Mammary epithelial cell (primary cell): Measurements from ENCODE around the gene TROAP.

ENCODE experiments used
- EZH2 ChIP-seq: IDR thresholded peaks from 2 replicates; pipeline ENCODE4 v1.6.1; 2012; ENCODE audit warnings: low read length, inconsistent platforms, borderline replicate concordance
- TF ChIP-seq, protein P1 (sequence below), 2 donors: IDR thresholded peaks in 1 of 2; conservative IDR thresholded peaks in 1 of 2; 2 replicates each; pipeline ENCODE4 v1.5.1; 2011 to 2012; ENCODE audit warnings: inconsistent platforms in 2 of 2, low read length in 2 of 2, mild to moderate bottlenecking in 2 of 2, control low read depth in 1 of 2, low read depth in 1 of 2; ENCODE audit not compliant: insufficient read depth in 1 of 2; ENCODE audit errors: extremely low read depth in 1 of 2

DNA sequence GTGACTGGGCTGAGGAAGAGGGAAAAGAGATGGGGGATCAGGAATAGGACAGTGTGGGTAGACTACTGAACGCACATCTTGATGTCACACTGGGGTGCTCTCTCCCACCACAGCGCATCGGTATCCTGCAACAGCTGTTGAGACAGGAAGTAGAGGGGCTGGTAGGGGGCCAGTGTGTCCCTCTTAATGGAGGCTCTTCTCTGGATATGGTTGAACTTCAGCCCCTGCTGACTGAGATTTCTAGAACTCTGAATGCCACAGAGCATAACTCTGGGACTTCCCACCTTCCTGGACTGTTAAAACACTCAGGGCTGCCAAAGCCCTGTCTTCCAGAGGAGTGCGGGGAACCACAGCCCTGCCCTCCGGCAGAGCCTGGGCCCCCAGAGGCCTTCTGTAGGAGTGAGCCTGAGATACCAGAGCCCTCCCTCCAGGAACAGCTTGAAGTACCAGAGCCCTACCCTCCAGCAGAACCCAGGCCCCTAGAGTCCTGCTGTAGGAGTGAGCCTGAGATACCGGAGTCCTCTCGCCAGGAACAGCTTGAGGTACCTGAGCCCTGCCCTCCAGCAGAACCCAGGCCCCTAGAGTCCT, 7.1 kb downstream of the TROAP start:
- TF ChIP-seq, protein P1, sequence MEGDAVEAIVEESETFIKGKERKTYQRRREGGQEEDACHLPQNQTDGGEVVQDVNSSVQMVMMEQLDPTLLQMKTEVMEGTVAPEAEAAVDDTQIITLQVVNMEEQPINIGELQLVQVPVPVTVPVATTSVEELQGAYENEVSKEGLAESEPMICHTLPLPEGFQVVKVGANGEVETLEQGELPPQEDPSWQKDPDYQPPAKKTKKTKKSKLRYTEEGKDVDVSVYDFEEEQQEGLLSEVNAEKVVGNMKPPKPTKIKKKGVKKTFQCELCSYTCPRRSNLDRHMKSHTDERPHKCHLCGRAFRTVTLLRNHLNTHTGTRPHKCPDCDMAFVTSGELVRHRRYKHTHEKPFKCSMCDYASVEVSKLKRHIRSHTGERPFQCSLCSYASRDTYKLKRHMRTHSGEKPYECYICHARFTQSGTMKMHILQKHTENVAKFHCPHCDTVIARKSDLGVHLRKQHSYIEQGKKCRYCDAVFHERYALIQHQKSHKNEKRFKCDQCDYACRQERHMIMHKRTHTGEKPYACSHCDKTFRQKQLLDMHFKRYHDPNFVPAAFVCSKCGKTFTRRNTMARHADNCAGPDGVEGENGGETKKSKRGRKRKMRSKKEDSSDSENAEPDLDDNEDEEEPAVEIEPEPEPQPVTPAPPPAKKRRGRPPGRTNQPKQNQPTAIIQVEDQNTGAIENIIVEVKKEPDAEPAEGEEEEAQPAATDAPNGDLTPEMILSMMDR (conservative IDR thresholded peaks at IDR 0.05 in 1 of 2, IDR thresholded peaks at IDR 0.05 in 1 of 2; ENCODE audit: extremely low read depth in 1 of 2, insufficient read depth in 1 of 2, low read depth in 1 of 2, low read length in 2 of 2) = no peak
- TF ChIP-seq EZH2 = no peak
